GM18517 (cell line): ENCODE results near the gene BTBD7.
A peak's percentile ranks its signal among the peaks of the same experiment; 100 is the strongest.
"Not testable (repeated sequence)": the region's sequence is repeated elsewhere in the genome, so short reads cannot be mapped to it uniquely, and the experiment has no call there.

ENCODE experiments used
- ATAC-seq: cut with Tn5 transposase; IDR thresholded peaks from one replicate; pipeline ENCODE4 v1.9.1; 2021; ENCODE audit warnings: mild to moderate bottlenecking, moderate library complexity; ENCODE audit not compliant: unreplicated experiment

The BTBD7 gene

GRCh38 chr14:93249128-93249831 lies 83.6 kb downstream of the BTBD7 start:
- no peak for ATAC-seq

DNA sequence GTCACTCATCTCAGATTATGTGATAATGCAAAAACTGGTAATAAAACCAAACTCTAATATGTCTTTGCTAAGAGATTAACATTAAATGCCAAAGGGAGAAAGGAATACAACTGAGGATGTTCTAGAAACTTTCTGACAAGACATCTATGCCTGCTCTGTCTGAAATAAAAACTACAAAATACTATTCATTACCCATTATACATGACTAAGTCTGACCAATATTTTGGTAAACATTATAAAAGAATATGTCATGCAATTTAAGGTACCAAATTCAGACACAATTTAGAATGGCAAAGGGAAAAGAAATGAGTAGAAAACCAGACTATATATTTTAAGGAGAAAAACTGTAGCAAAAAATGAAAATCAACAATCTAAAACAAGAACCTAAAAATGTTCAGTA lies 86.3 kb downstream of the BTBD7 start:
- no peak for ATAC-seq

GRCh38 chr14:93245764-93246420 lies 86.9 kb downstream of the BTBD7 start:
- ATAC-seq = no peak

DNA sequence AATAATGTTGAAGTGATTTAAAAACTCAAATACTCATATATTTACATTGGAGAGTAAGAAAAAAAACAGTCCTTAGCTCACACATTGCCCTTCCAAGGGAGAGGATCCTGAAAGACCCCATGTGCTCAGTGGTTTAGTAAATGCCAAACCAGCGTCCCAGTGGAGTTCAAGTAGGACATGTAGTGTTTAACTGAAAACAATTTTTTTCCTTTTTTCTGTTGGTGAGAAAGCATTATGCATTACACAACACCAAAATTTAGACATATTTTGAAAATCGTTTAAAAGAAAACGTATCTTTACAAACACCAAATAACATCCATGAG lies 92.2 kb downstream of the BTBD7 start:
- ATAC-seq = no peak

DNA sequence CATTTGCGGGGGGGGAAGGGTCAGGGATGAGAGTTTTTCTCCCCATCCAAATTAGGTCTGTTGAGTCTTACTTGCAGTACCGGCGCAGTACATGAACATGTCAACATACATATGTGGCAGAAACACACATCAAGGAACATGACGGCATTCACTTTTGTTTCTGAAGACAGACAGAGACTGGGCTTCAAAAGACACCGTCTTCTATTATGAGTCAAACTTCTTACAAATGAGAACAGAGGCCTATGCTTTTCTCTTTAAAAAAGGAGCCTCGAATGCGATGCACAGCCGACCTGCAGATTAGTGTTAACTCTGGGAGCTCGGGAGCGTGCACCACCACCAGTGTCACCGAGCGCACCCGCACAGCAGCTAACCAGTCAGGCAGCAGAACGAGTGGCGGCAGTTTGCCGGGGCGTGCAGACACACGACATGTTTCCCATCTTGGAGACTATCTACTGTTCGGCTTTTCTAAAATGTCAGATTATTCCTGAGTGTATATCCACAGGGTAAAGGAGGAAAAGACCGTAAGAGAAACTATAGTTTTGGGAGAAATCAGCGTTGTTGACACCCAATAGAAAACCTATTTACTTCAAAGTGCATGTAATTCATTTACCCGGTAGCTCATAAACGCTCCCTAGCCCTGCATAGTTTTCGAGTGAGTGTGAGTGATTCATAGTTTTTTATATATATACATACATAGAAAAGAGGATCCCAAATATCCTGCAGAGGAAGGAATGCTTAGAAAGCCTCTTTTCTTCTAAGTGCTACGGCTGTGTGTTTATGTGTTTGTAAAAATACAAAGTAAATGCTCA lies 92.8 kb downstream of the BTBD7 start:
- no peak for ATAC-seq

GRCh38 chr14:93234798-93235197 lies 98.0 kb downstream of the BTBD7 start:
- ATAC-seq = no peak

GRCh38 chr14:93233078-93233477 lies 99.8 kb downstream of the BTBD7 start:
- not testable (repeated sequence) for ATAC-seq

- ATAC-seq = no peak
These were observed 100.7 kb downstream of the BTBD7 start for GRCh38 chr14:93232159-93232558.

DNA sequence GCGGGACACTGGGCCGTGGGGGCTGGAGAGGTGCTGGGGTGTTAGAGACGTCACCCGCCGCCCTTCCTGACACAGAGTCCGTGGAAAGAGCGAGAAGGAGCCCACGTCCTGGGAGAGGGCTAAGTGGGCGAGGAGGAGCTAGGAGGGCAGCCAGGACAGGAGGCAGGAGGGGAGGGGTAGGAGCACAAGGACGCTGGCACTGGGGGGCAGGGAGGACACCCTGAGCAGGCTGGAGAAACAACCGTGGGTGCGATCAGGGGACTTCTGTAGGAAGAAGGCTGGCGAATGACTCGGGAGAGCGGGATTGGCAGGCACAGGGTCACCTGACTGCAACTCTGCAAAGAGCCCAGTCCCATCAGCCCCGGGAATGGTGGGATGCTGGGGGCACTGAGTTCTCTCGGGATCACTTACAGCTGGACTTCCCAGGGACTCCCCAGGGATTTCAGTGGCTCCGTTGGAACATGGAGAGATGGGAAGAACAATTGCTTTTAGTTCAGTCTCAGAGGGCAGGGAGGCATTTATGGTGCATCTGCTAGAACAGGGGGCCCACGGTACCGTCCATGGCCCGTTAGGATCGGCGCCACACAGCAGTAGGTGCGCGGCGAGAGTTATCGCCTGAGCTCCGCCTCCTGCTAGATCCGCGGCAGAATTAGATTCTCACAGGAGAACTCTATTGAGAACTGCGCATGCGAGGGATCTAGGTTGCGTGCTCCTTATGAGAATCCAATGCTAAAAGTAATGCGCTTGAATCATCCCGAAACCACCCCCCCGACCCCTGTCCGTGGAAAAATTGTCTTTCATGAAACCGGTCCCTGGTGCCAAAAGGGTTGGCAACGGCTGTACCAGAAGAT lies 101.5 kb downstream of the BTBD7 start:
- no peak for ATAC-seq

DNA sequence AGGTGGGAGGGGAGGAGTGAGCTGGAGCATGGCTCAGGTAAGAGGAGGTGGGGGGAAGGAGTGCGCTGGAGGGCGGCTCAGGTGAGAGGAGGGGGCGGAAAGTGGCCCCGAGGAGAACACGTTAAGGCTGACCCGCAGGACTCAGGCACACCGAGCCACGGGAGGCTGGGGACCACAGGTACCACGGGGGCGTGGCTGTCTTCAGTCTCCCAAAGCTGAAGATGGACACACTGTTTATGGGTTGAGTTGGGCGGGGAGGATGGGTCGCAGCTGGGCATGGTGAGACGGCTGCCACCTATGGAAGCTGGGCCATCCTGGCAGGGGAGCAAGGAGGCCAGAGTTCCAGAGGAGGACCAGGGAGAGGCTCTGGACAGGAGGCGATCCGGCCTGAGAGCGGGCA lies 102.3 kb downstream of the BTBD7 start:
- ATAC-seq = no peak

- no peak for ATAC-seq
These were observed 104.3 kb downstream of the BTBD7 start for GRCh38 chr14:93228550-93228949.

- ATAC-seq = no peak
These were observed 109.3 kb downstream of the BTBD7 start for GRCh38 chr14:93223565-93223964.

- ATAC-seq = no peak
These were observed 112.3 kb downstream of the BTBD7 start for GRCh38 chr14:93220509-93220908.

- peak; percentile 66 for ATAC-seq
These were observed 113.6 kb downstream of the BTBD7 start for GRCh38 chr14:93219103-93219726.

DNA sequence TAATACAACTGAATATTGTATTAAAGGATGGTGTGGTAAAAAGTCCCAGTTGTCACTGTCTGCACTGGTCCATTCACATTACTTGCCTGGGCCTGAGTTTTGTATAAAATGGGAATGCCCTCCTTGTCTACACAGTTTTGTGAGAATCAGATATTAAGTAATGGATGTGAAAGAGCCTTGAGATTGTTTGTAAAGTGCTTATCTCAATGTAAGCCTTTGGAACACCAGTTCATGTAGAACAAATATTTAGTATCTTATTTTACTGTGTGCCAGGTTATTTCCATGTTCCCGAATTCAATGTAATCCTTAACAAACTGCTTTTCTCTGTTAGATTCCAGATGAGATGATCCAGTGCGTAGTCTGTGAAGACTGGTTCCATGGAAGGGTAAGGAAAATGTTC lies 118.2 kb downstream of the BTBD7 start:
- no peak for ATAC-seq

DNA sequence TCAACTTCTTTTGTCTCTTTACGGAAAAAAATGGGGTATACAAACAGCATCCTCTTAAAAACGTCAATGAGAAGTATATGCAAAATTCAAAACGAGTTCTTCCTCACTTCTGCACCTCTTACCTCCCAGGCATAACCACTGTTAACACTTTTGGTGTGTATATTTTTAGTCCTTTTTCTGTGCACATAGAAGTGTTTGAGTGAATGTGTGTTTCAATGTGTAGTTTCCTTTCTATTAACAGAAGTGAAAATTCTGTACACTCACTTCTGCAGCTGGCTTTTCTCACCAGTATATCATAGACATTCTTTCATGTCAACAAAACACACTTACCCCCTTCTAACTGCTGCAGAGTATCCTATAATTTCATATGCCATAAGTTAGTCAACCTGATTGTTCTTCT lies 120.4 kb downstream of the BTBD7 start:
- ATAC-seq = peak; percentile 79

- peak; percentile 28 for ATAC-seq
These were observed 125.1 kb downstream of the BTBD7 start for GRCh38 chr14:93207468-93208308.

- ATAC-seq = peak; percentile 76
These were observed 125.9 kb downstream of the BTBD7 start, which contains the start of the genes GON7 and UBR7 for GRCh38 chr14:93206793-93207467. TSS of gene GON7 (minus strand) at chr14:93207065. CDS start at chr14:93207037, 28 bp downstream. TSS of gene UBR7 (plus strand) at chr14:93207256. CDS start at chr14:93207292, 36 bp downstream.

DNA sequence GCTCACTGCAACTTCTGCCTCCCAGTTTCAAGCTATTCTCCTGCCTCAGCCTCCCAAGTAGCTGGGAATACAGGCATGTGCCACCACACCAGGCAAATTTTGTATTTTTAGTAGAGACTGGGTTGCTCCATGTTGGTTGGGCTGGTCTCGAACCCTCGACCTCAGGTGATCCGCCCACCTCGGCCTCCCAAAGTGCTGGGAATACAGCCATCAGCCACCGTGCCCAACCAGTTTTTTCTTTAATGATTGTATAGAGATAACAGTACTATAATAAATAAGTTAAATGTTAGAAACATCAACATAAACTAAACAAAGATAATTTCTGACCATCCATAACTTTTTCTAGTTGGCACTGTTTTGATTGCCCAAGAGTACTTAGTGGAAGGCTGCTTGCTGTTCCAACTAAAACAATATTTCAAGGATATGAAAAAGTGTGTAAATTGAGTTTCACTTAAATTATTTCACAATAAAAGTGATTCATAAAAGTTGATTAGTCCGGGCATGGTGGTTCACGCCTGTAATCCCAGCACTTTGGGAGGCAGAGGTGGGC lies 131.6 kb downstream of the BTBD7 start:
- ATAC-seq = no peak
